ENCODE data around the gene FAM124A.
A peak's percentile ranks its signal among the peaks of the same experiment; 100 is the strongest.

FAM124A gene, protein sequence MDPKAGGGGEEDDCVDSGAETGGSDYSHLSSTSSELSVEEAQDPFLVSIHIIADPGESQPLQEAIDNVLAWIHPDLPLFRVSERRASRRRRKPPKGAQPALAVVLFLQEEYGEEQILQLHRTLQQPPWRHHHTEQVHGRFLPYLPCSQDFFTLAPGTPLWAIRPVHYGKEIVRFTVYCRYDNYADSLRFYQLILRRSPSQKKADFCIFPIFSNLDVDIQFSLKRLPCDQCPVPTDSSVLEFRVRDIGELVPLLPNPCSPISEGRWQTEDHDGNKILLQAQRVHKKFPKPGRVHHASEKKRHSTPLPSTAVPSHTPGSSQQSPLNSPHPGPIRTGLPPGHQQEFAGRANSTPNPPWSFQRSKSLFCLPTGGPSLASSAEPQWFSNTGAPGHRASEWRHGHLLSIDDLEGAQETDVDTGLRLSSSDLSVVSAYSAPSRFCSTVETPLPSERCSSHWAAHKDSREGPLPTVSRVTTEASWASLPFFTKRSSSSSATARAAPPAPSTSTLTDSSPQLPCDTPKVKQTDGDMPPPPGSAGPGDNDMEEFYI

DNA sequence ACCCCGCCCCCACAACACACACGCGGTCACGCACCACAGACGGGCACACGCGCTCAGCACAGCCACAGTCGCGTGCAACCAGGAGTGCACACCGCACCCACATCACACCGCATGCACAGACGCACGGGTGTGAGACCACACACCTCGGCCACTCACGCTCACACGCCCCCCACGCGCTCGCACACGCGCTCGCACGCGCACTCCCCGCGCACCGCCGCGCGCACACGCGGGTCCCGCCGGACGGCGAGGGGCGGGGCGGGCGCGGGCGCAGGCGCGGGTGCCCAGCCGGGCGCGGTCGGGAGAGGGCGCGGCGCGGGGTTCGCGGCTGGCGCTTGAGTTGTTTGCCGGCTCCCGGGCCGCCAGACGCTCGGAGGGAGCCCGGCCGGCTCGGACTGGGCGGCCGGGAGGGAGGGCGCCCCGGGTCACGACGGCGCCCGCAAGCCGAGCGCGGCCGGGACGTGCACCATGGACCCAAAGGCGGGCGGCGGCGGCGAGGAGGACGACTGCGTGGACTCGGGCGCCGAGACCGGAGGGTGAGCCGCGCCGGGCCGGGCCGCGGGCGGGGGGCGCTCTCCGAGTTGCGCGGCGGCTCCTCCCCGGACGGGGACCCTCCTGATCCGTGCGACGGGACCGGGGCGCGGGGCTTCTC, at the start of gene FAM124A:
Gene FAM124A, plus strand, starts transcription at position 362 of the 649 bp plus-strand sequence. Its CDS starts 104 bp downstream, at position 466.
- peaks cover 9% of the 10 kb centered on the region for H3K27me3 ChIP-seq (ENCODE audit: control insufficient read depth, insufficient read depth, low read length)
- H3K4me1 ChIP-seq (ENCODE audit: control insufficient read depth, insufficient read depth, low read length) = peaks cover 36% of the 10 kb centered on the region
- H3K4me3 ChIP-seq (ENCODE audit: low read depth, low read length) = peak within 1 kb of the TSS; percentile 96
- H3K36me3 ChIP-seq (ENCODE audit: control insufficient read depth, insufficient read depth, low read length) = peaks cover 10% of the 10 kb centered on the region
- no peaks in the 10 kb centered on the region for H3K9me3 ChIP-seq (ENCODE audit: control insufficient read depth, insufficient read depth, low read length)
- H3K9ac ChIP-seq (ENCODE audit: low read depth, low read length) = peak within 1 kb of the TSS; percentile 82

DNA sequence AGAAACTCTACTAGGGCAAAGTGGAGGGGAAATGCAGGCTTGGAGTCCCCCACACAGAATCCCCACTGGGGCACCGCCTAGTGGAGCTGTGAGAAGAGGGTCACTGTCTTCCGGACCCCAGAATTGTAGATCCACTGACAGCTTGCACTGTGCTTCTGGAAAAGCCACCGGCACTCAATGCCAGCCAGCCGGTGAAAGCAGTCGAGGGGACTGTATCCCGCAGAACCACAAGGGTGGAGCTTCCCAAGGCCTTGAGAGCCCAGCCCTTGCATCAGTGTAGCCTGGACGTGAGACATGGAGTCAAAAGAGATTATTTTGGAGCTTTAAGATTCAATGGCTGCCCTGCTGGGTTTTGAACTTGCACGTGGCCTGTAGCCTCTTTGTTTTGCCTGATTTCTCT, 47.2 kb upstream of the FAM124A start:
- Histone ChIP-seq H3K27me3 (ENCODE audit: control insufficient read depth, insufficient read depth, low read length) (no peaks in the 10 kb centered on the region), H3K4me1 (ENCODE audit: control insufficient read depth, insufficient read depth, low read length) (peaks cover 13% of the 10 kb centered on the region), H3K9ac (ENCODE audit: low read depth, low read length) (peak overlapping the region; percentile 68), H3K9me3 (ENCODE audit: control insufficient read depth, insufficient read depth, low read length) (no peaks in the 10 kb centered on the region), H3K36me3 (ENCODE audit: control insufficient read depth, insufficient read depth, low read length) (peaks cover 36% of the 10 kb centered on the region), H3K4me3 (ENCODE audit: low read depth, low read length) (peak overlapping the region; percentile 36)

DNA sequence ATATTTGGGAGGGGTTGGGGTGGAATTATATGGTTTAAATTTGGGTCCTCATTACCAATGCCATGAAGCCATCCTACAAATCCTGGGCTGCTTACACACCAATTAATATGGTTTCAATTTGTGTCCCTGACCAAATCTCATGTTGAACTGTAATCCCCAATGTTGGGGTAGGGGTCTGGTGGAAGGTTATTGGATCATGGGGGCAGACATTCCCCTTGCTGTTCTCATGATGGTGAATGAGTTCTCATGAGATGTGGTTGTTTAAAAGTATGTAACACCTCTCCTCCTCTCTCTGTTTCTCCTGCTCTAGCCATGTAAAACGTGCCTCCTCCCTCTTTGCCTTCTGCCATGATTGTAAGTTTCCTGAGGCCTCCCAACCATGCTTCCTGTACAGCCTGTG, 46.6 kb upstream of the FAM124A start:
- H3K27me3 ChIP-seq (ENCODE audit: control insufficient read depth, insufficient read depth, low read length) = no peaks in the 10 kb centered on the region
- no peaks in the 10 kb centered on the region for H3K9me3 ChIP-seq (ENCODE audit: control insufficient read depth, insufficient read depth, low read length)
- H3K4me3 ChIP-seq (ENCODE audit: low read depth, low read length) = peak overlapping the region; percentile 36
- H3K4me1 ChIP-seq (ENCODE audit: control insufficient read depth, insufficient read depth, low read length) = peaks cover 19% of the 10 kb centered on the region
- peaks cover 36% of the 10 kb centered on the region for H3K36me3 ChIP-seq (ENCODE audit: control insufficient read depth, insufficient read depth, low read length)
- peak overlapping the region; percentile 68 for H3K9ac ChIP-seq (ENCODE audit: low read depth, low read length)

DNA sequence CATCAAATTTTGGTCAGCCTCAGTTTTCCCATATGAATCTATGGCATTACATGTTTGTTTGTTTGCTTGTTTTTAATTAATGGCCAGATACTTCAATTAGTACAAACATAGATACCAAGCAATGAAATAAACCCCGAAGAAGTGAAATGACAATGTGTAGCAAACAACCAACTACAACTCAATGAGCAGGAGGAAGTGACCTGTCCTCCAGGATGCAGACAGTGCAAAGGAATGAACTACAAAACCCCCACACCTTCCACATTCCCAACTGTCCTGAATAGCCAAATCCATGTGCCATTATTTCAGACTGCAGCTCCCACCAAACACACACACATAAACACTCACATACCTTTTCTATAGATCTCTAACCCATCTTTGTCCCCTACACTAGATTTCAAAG, 45.0 kb upstream of the FAM124A start:
- Histone ChIP-seq H3K27me3 (ENCODE audit: control insufficient read depth, insufficient read depth, low read length) (no peaks in the 10 kb centered on the region), H3K9me3 (ENCODE audit: control insufficient read depth, insufficient read depth, low read length) (no peaks in the 10 kb centered on the region), H3K4me1 (ENCODE audit: control insufficient read depth, insufficient read depth, low read length) (peaks cover 22% of the 10 kb centered on the region), H3K9ac (ENCODE audit: low read depth, low read length) (no peak overlapping the region), H3K4me3 (ENCODE audit: low read depth, low read length) (no peak overlapping the region), H3K36me3 (ENCODE audit: control insufficient read depth, insufficient read depth, low read length) (peaks cover 36% of the 10 kb centered on the region)

DNA sequence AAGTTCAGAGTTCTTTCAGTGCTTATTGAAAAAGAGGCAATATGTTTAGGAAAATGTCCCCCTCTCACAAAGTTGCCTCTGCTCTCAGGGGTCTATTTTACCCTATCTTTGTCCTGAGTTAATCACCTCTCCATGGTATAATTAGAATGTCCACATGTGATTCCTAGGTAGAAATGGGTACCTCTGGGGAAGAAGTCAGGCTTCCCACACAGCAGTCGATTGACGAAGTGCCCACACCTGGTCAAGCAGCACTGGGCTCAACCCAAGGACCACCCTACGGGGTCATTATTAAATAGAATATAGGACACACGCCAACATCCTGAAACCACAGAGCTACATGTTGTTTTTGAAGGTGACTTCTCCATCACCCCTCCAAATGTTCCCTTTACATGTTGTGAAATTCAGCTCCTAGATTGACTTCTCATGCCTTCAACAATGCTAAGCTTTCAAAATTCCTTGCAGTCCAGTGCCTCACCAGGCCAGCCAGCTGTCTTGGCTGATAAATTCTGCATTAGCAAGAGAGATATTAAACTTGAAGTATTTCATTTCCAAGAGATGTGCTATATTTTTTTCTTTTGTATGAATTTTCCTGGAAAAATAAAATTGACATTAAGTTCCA, 43.6 kb upstream of the FAM124A start:
- no peak overlapping the region for H3K9ac ChIP-seq (ENCODE audit: low read depth, low read length)
- H3K9me3 ChIP-seq (ENCODE audit: control insufficient read depth, insufficient read depth, low read length) = no peaks in the 10 kb centered on the region
- H3K4me1 ChIP-seq (ENCODE audit: control insufficient read depth, insufficient read depth, low read length) = peaks cover 22% of the 10 kb centered on the region
- peaks cover 36% of the 10 kb centered on the region for H3K36me3 ChIP-seq (ENCODE audit: control insufficient read depth, insufficient read depth, low read length)
- H3K4me3 ChIP-seq (ENCODE audit: low read depth, low read length) = no peak overlapping the region
- H3K27me3 ChIP-seq (ENCODE audit: control insufficient read depth, insufficient read depth, low read length) = no peaks in the 10 kb centered on the region

DNA sequence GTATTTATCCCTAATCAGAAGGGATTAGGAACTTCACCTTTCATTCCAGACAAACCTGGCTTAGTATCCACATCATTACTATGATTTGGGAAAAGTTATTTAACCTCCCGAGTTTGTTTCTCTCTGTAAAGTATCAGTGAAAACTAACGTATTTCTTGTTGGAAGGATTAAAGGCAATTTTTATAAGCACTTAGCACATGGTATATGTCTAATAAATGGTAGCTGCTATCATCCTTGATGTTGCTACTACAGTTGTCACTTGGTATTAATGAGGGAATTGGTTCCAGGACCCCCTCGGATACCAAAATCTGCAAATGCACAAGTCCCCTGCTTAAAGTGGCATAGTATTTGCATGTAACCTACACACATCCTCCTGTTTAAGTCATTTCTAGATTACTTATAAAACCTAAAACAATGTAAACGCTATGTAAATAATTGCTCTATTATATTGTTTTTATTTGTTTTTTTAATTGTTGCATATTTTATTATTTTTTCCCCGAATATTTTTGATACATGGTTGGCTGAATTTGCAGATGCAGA, 42.7 kb upstream of the FAM124A start:
- Histone ChIP-seq H3K27me3 (ENCODE audit: control insufficient read depth, insufficient read depth, low read length) (no peaks in the 10 kb centered on the region), H3K4me1 (ENCODE audit: control insufficient read depth, insufficient read depth, low read length) (peaks cover 22% of the 10 kb centered on the region), H3K4me3 (ENCODE audit: low read depth, low read length) (no peak overlapping the region), H3K9ac (ENCODE audit: low read depth, low read length) (no peak overlapping the region), H3K36me3 (ENCODE audit: control insufficient read depth, insufficient read depth, low read length) (peaks cover 36% of the 10 kb centered on the region), H3K9me3 (ENCODE audit: control insufficient read depth, insufficient read depth, low read length) (no peaks in the 10 kb centered on the region)

DNA sequence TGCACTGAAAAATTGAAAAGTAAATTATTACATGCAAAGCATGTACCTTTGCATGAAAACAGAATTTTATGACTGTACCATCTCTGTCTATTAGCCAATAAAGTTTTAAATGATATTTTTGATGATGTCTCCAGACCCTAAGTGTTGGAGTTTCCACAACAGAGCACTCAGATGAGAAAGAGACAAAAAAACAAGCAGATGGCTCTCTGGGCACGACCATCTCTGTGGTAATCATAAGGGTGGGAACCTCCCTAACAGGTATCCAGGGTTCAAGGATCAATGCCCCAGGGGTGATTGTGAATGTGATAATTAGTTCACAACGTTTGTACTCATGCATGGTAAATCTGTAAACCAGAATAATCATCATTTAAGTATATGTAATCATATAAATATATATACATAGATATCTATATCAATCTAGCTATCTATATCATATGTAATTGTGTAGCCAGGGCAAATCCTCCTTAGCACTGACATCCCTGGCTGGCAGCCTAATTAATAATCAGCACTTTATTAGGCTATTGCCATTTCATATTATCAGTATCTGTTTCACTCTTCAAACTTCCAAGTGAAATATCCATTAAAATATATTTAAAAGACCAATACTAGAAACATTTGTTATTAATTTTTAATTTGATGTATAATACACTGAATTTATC, 41.2 kb upstream of the FAM124A start:
- no peaks in the 10 kb centered on the region for H3K27me3 ChIP-seq (ENCODE audit: control insufficient read depth, insufficient read depth, low read length)
- H3K9ac ChIP-seq (ENCODE audit: low read depth, low read length) = no peak overlapping the region
- H3K36me3 ChIP-seq (ENCODE audit: control insufficient read depth, insufficient read depth, low read length) = peaks cover 24% of the 10 kb centered on the region
- H3K4me3 ChIP-seq (ENCODE audit: low read depth, low read length) = no peak overlapping the region
- no peaks in the 10 kb centered on the region for H3K9me3 ChIP-seq (ENCODE audit: control insufficient read depth, insufficient read depth, low read length)
- H3K4me1 ChIP-seq (ENCODE audit: control insufficient read depth, insufficient read depth, low read length) = peaks cover 10% of the 10 kb centered on the region

DNA sequence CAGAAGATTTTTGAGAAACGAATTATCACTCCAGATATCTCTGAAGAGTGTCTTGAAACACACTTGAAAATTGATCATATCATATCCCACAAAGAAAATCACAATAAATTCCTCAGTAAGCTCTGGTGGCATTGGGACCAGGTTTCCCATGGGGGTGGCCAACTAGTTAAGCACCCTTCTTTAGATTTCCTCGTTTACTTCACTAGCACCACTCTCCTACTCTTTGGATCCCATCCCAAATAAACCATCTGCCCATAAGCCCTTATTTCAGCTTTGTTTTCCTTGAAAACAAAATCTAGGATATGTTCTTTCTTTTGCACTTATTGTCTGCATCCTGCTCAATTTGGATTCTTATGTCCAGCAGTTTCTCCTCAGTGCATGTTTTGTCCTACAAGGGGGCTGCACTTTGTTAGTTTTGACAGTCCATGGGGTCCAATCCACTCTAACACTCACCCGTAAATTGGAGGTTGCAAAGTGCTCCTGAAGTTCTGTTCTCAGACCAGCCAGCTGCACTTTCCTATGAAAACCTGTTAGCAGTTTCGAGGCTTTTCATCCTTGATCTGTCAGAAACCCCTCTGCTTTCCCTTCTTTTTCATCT, 40.3 kb upstream of the FAM124A start:
- Histone ChIP-seq H3K4me1 (ENCODE audit: control insufficient read depth, insufficient read depth, low read length) (peaks cover 9% of the 10 kb centered on the region), H3K36me3 (ENCODE audit: control insufficient read depth, insufficient read depth, low read length) (peaks cover 16% of the 10 kb centered on the region), H3K9ac (ENCODE audit: low read depth, low read length) (no peak overlapping the region), H3K4me3 (ENCODE audit: low read depth, low read length) (no peak overlapping the region), H3K27me3 (ENCODE audit: control insufficient read depth, insufficient read depth, low read length) (no peaks in the 10 kb centered on the region), H3K9me3 (ENCODE audit: control insufficient read depth, insufficient read depth, low read length) (no peaks in the 10 kb centered on the region)

DNA sequence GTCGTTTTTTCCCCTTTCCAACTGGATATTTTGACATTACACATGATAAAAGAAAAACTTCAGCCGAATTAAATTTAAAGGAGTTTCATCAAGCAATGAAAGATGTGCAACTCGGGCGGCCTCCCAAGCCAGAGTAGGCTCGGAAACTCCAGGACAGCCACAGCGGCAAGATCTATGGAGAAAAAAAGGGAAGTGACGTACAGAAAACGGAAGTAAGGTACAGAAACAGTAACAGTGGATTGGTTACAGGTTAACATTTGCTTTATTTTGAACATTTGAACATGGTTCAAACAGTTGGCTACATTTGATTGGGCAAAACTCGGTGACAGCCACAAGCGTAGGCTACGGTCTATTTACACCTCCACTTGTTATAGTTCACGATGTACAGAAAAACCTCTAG, 30.5 kb upstream of the FAM124A start:
- H3K4me3 ChIP-seq (ENCODE audit: low read depth, low read length) = no peak overlapping the region
- H3K36me3 ChIP-seq (ENCODE audit: control insufficient read depth, insufficient read depth, low read length) = no peaks in the 10 kb centered on the region
- H3K4me1 ChIP-seq (ENCODE audit: control insufficient read depth, insufficient read depth, low read length) = no peaks in the 10 kb centered on the region
- H3K9ac ChIP-seq (ENCODE audit: low read depth, low read length) = no peak overlapping the region
- no peaks in the 10 kb centered on the region for H3K27me3 ChIP-seq (ENCODE audit: control insufficient read depth, insufficient read depth, low read length)
- no peaks in the 10 kb centered on the region for H3K9me3 ChIP-seq (ENCODE audit: control insufficient read depth, insufficient read depth, low read length)

DNA sequence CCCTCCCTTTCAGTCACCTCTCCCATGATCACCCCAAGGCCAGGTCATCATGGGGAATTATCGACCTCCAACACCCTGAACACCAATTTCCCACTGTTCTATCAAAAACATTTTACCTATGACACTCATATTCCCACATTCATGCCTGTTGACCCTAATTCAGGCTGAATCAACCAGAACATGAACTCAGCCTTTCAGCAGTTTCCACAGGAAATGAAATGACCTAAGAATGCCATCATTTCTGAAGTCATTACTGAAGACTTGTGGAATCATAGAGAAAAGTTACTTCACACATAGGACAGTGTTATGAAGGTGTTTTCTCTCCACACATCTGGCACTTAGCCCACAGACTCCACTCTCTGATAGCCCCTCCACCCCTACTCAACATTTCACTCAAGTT, 29.9 kb upstream of the FAM124A start:
- Histone ChIP-seq H3K4me3 (ENCODE audit: low read depth, low read length) (no peak overlapping the region), H3K4me1 (ENCODE audit: control insufficient read depth, insufficient read depth, low read length) (no peaks in the 10 kb centered on the region), H3K9ac (ENCODE audit: low read depth, low read length) (no peak overlapping the region), H3K36me3 (ENCODE audit: control insufficient read depth, insufficient read depth, low read length) (no peaks in the 10 kb centered on the region), H3K9me3 (ENCODE audit: control insufficient read depth, insufficient read depth, low read length) (no peaks in the 10 kb centered on the region), H3K27me3 (ENCODE audit: control insufficient read depth, insufficient read depth, low read length) (no peaks in the 10 kb centered on the region)

DNA sequence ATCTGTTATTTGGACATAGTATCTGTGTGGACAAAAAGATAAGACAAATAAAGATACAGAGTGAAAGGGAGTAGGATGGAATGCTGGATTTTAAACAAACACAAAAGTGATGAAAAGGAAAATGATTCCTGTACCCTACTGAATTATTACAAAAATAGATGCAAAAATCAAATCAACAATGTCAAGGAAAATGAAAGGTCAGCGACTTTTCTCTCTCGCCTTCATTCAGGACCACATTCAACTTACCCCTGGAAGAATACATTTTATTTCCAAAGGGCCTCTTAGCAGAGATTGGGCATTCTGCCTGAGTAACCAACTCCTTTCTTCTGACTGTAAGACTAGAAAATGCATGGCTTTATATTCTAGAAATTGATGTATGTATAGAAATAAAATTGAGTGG, 28.8 kb upstream of the FAM124A start:
- Histone ChIP-seq H3K9me3 (ENCODE audit: control insufficient read depth, insufficient read depth, low read length) (no peaks in the 10 kb centered on the region), H3K36me3 (ENCODE audit: control insufficient read depth, insufficient read depth, low read length) (no peaks in the 10 kb centered on the region), H3K27me3 (ENCODE audit: control insufficient read depth, insufficient read depth, low read length) (no peaks in the 10 kb centered on the region), H3K4me1 (ENCODE audit: control insufficient read depth, insufficient read depth, low read length) (no peaks in the 10 kb centered on the region), H3K9ac (ENCODE audit: low read depth, low read length) (no peak overlapping the region), H3K4me3 (ENCODE audit: low read depth, low read length) (no peak overlapping the region)

Measured in iPS-15b (cell line).